K562 (cell line): Measurements from ENCODE around the gene TMEM117. TPM values are rescaled to one million over a fixed set of nuclear protein-coding genes. Genes with fewer than 3 reads are reported as not detected.

Experiments
- ATAC-seq: fragments of 200-7000 bp; cut with Tn5 transposase; 3 replicates; pipeline ENCODE4 v1.9.1; 2020; ENCODE audit warnings: moderate library complexity
- BruUV-seq: library from RNA; stranded (reverse); fragments of 400-500 nt; replicated peaks from 2 replicates; lab custom pipeline; 2021; lab: Mats Ljungman, UMichigan
- CTCF ChIA-PET: fragments of 300-600 bp; formaldehyde crosslinking; extraction: SDS; loops from one replicate; lab custom pipeline; 2021; ENCODE audit warnings: low intra/inter-chr PET ratio; lab: Yijun Ruan, JAX
- POLR2A ChIA-PET: fragments of 300-600, 350-650 bp; sonication (Branson Sonifier 250); formaldehyde crosslinking; extraction: SDS; loops from one replicate; lab custom pipeline; 2021; ENCODE audit warnings: antibody characterized with exemption, inconsistent platforms; lab: Yijun Ruan, JAX
- DNase-seq, 4 experiments: peaks; one replicate each; pipeline versions ENCODE4 v3.0.0 to v3.0.0-alpha.2; 2011 to 2018; ENCODE audit warnings: low spot score in 3 of 4, mixed read lengths in 3 of 4; ENCODE audit errors: extremely low read depth in 1 of 4
- FAIRE-seq: peaks from 2 replicates; lab custom pipeline; 2011; peaks lifted over from hg19 to GRCh38; lab: Jason Lieb, UNC
- H2AFZ ChIP-seq: 2 replicates; pipeline ENCODE4 v1.6.0; 2011; ENCODE audit warnings: low read depth, low read length, control low read depth, inconsistent platforms
- H3K27ac ChIP-seq: fragments of 200-600 bp; 3 replicates; pipeline ENCODE4 v1.8.0; 2011; ENCODE audit warnings: low read depth, mild to moderate bottlenecking, control low read depth, inconsistent platforms, low read length, moderate library complexity, mixed read lengths; ENCODE audit errors: extremely low read depth
- H3K27me3 ChIP-seq, 2 experiments: fragments of 300-600 bp in 1 of 2; 2 replicates in 1 of 2; 3 replicates in 1 of 2; pipeline versions ENCODE4 v1.6.0 to v1.8.0; 2011; ENCODE audit warnings: inconsistent platforms in 2 of 2, low read length in 2 of 2, mild to moderate bottlenecking in 1 of 2, mixed read lengths in 1 of 2, moderate library complexity in 1 of 2; ENCODE audit not compliant: control insufficient read depth in 2 of 2, insufficient read depth in 2 of 2
- H3K36me3 ChIP-seq: fragments of 300-600 bp; 3 replicates; pipeline ENCODE4 v1.8.0; 2011; ENCODE audit warnings: mild to moderate bottlenecking, low read length, inconsistent platforms; ENCODE audit not compliant: control insufficient read depth, insufficient read depth
- H3K4me1 ChIP-seq, 2 experiments: fragments of 200-600 bp in 1 of 2; replicated peaks in 1 of 2; 2 replicates in 1 of 2; 3 replicates in 1 of 2; pipeline versions ENCODE4 v1.5.1 to v1.8.0; 2011; ENCODE audit warnings: inconsistent platforms in 2 of 2, low read length in 2 of 2, mild to moderate bottlenecking in 1 of 2, mixed read lengths in 1 of 2, moderate library complexity in 1 of 2; ENCODE audit not compliant: control insufficient read depth in 2 of 2, insufficient read depth in 2 of 2
- H3K4me2 ChIP-seq: 2 replicates; pipeline ENCODE4 v1.6.1; 2011; ENCODE audit warnings: low read length, control low read depth, inconsistent platforms, mixed read lengths; ENCODE audit not compliant: insufficient read depth
- H3K4me3 ChIP-seq: fragments of 200-600 bp; sonication (generic), shearing (Covaris generic); 2 replicates; pipeline ENCODE4 v1.5.1; 2016; ENCODE audit warnings: control low read depth, inconsistent platforms
- H3K79me2 ChIP-seq: fragments of 200-600 bp; 3 replicates; pipeline ENCODE4 v1.8.0; 2011; ENCODE audit warnings: low read length, inconsistent platforms; ENCODE audit not compliant: control insufficient read depth, insufficient read depth
- H3K9ac ChIP-seq, 2 experiments: 2 replicates each; pipeline versions ENCODE4 v1.6.0 to v1.6.1; 2011; ENCODE audit warnings: low read depth in 2 of 2, low read length in 2 of 2, control low read depth in 1 of 2, inconsistent platforms in 1 of 2, mild to moderate bottlenecking in 1 of 2, mixed read lengths in 1 of 2; ENCODE audit not compliant: insufficient read depth in 1 of 2
- H3K9me1 ChIP-seq: one replicate; pipeline ENCODE4 v1.6.0; 2011; ENCODE audit warnings: inconsistent platforms, mild to moderate bottlenecking, low read length, moderate library complexity; ENCODE audit not compliant: control insufficient read depth, insufficient read depth
- H3K9me3 ChIP-seq: replicated peaks from 2 replicates; pipeline ENCODE4 v1.5.1; 2011; ENCODE audit warnings: low read depth, low read length, inconsistent platforms; ENCODE audit not compliant: control insufficient read depth, insufficient read depth
- H4K20me1 ChIP-seq: replicated peaks from 2 replicates; pipeline ENCODE4 v1.6.1; 2011; ENCODE audit warnings: low read length, inconsistent platforms, mixed read lengths; ENCODE audit not compliant: control insufficient read depth, insufficient read depth
- GTF2B ChIP-seq: IDR thresholded peaks from 2 replicates; pipeline ENCODE4 v1.6.1; 2011; ENCODE audit not compliant: insufficient read length; ENCODE audit errors: extremely low read depth
- NFYB ChIP-seq: IDR thresholded peaks from 2 replicates; pipeline ENCODE4 v1.6.1; 2011; ENCODE audit warnings: mild to moderate bottlenecking, moderate library complexity; ENCODE audit not compliant: insufficient read length; ENCODE audit errors: extremely low read depth
- PTBP1 ChIP-seq: fragments of 200-400 bp; formaldehyde crosslinking; IDR thresholded peaks from 2 replicates; pipeline ENCODE4 v1.6.1; 2017; ENCODE audit warnings: low read depth, low read length
- RBFOX2 ChIP-seq: fragments of 200-400 bp; formaldehyde crosslinking; IDR thresholded peaks from 2 replicates; pipeline ENCODE4 v1.6.1; 2017; ENCODE audit warnings: low read depth, mild to moderate bottlenecking, low read length, moderate library complexity
- SRF ChIP-seq, 2 experiments: fragments of 250-450, 450-650 bp in 1 of 2; sonication (Bioruptor Pico) in 1 of 2; sonication (generic) in 1 of 2; formaldehyde crosslinking; IDR thresholded peaks; 2 replicates each; pipeline versions ENCODE4 v1.5.0 to v1.5.1; 2020 to 2022; ENCODE audit warnings: mild to moderate bottlenecking in 1 of 2, missing genetic modification reagents in 1 of 2
- SRSF9 ChIP-seq: fragments of 200-400 bp; formaldehyde crosslinking; IDR thresholded peaks from 2 replicates; pipeline ENCODE4 v1.6.1; 2017; ENCODE audit warnings: low read depth, low read length, borderline replicate concordance
- ZBTB49 ChIP-seq: sonication (generic); formaldehyde crosslinking; IDR thresholded peaks from 2 replicates; pipeline ENCODE4 v1.8.0; 2022; ENCODE audit warnings: missing genetic modification reagents, mild to moderate bottlenecking, borderline replicate concordance
- ZFP36 ChIP-seq: fragments of 150-350 bp; IDR thresholded peaks from 2 replicates; pipeline ENCODE4 v1.6.1; 2018; ENCODE audit warnings: low read length, low read depth; ENCODE audit not compliant: partially characterized antibody
- ZNF232 ChIP-seq: sonication (generic); formaldehyde crosslinking; IDR thresholded peaks from 2 replicates; pipeline ENCODE4 v1.8.0; 2022; ENCODE audit warnings: mild to moderate bottlenecking, missing genetic modification reagents
- ZNF239 ChIP-seq: fragments of 250-450 bp; sonication (Bioruptor Pico); IDR thresholded peaks from 2 replicates; pipeline ENCODE4 v1.4.0; 2020; ENCODE audit warnings: mild to moderate bottlenecking
- ZNF57 ChIP-seq: fragments of 450-650 bp; formaldehyde crosslinking; IDR thresholded peaks from 2 replicates; pipeline ENCODE4 v1.4.0; 2020; ENCODE audit warnings: mild to moderate bottlenecking, moderate library complexity
- ZNF830 ChIP-seq: fragments of 250-450 bp; sonication (Bioruptor Pico); IDR thresholded peaks from 2 replicates; pipeline ENCODE4 v1.5.0; 2021; ENCODE audit warnings: mild to moderate bottlenecking
- ZSCAN29 ChIP-seq: fragments of 450-650 bp; IDR thresholded peaks from 2 replicates; pipeline ENCODE4 v1.6.1; 2017
- WGBS: fragments of 100-300 bp; shearing (Covaris generic); methylation state at CpG from one replicate; pipeline ENCODE4 v1.1.6; 2016; ENCODE audit warnings: low coverage, mixed read lengths; ENCODE audit not compliant: insufficient coverage; ENCODE audit errors: missing lambda C conversion rate; 5-methylcytosine and 5-hydroxymethylcytosine counted together
- in situ Hi-C: fragments of 300-500 bp; cut with MboI; formaldehyde crosslinking; loops from 4 replicates; pipeline ENCODE4 v1.15.0; 2018; ENCODE audit warnings: inconsistent platforms, mixed read lengths
- intact Hi-C: fragments of 100-400 bp; cut with micrococcal nuclease; formaldehyde crosslinking; loops from 2 replicates; pipeline ENCODE4 v1.14.2; 2022
- polyA plus RNA-seq, 8 experiments: library from polyadenylated mRNA; depleted of rRNA in 4 of 8; stranded (reverse) in 5 of 8; unstranded in 3 of 8; fragments of >200 nt; fragmentation: Nextera tagmentation in 2 of 8; fragmentation: Illumina TruSeq in 1 of 8; extraction: Ambion mirVana in 2 of 8; extraction: Trizol in 1 of 8; gene quantifications; 2 replicates each; pipeline versions ENCODE4 v1.2.1 to v1.2.3, GENCODE V29; 2011 to 2014; ENCODE audit warnings: inconsistent platforms in 1 of 8, missing spikeins in 1 of 8
- total RNA-seq, 7 experiments: library from RNA; depleted of rRNA in 6 of 7; stranded (reverse); fragments of >200 nt in 6 of 7; fragmentation: Illumina TruSeq in 2 of 7; extraction: Trizol in 2 of 7; gene quantifications; 2 replicates each; pipeline versions ENCODE4 v1.2.1 to v1.2.3, GENCODE V29; 2011 to 2021; ENCODE audit warnings: low replicate concordance in 1 of 7
- TF ChIP-seq, protein P1 (sequence below): fragments of 450-650 bp; IDR thresholded peaks from 2 replicates; pipeline ENCODE4 v1.7.0; 2016; ENCODE audit warnings: borderline replicate concordance
- TF ChIP-seq, protein P2 (sequence below), 3 experiments: fragments of 200-800 bp in 1 of 3; fragments of 250-450 bp in 1 of 3; fragments of 450-650 bp in 1 of 3; sonication (Bioruptor Pico) in 1 of 3; sonication (Bioruptor generic) in 1 of 3; formaldehyde crosslinking in 1 of 3; IDR thresholded peaks; 2 replicates each; pipeline versions ENCODE4 v1.6.1 to v1.8.0; 2016 to 2022; ENCODE audit warnings: mild to moderate bottlenecking in 2 of 3, missing genetic modification characterization in 2 of 3, missing compliant biosample characterization in 1 of 3, moderate library complexity in 1 of 3

Gene TMEM117
- total and polyA plus RNA-seq, 9 of the 15 experiments (the other 6 are each of a cell fraction or from before 2014, with no cell fraction given), result 0.31 to 2.8 (median 1.0) TPM

DNA sequence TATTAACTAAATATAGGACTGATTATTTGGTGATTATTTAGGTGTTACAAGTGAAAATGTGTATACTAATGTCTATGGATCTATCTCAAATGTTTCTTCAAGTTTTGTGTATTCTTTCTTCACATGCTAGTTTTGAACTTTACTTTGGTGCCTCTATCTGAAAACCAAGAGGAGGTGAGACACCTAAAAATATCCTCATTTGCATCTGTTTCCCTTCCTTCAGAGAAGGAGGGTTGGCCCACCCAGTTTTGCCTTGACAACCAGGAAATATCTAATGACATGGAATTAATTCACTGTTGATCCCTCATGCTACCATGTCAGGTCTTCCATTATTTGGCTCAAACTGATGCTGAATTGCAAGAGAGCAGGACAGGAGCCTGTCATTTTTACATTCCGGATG, 539.8 kb downstream of the TMEM117 start:
- intact Hi-C loops (no loop called here), in situ Hi-C loops (no loop called here)
- FAIRE-seq, result no peak
- H3K9me3 ChIP-seq, result no peaks in the 10 kb centered on the region
- POLR2A ChIA-PET, result no interaction called here
- no peak overlapping the region for H3K27ac ChIP-seq
- H3K36me3 ChIP-seq, result no peaks in the 10 kb centered on the region
- no peaks in the 10 kb centered on the region for H4K20me1 ChIP-seq
- DNase-seq, result no peak
- no peak for ATAC-seq
- no peaks in the 10 kb centered on the region for H3K79me2 ChIP-seq
- 0% methylated on average over 1 of the region's 1 CpG for WGBS
- BruUV-seq, result no TSS peak
- H3K9me1 ChIP-seq, result no peaks in the 10 kb centered on the region
- no peak overlapping the region for H3K4me2 ChIP-seq
- no peak overlapping the region for H3K4me3 ChIP-seq
- H3K9ac ChIP-seq, result no peak overlapping the region
- H2AFZ ChIP-seq, result no peak overlapping the region
- CTCF ChIA-PET, result no interaction called here
- H3K27me3 ChIP-seq, result no peaks in the 10 kb centered on the region
- H3K4me1 ChIP-seq, result no peaks in the 10 kb centered on the region
- TF ChIP-seq ZNF232 (CRISPR knock-in tag) (no peak), GTF2B (no peak), PTBP1 (no peak), SRF (CRISPR knock-in tag; IDR thresholded peaks at IDR 0.05) (no peak), RBFOX2 (no peak), ZBTB49 (CRISPR knock-in tag) (no peak), ZFP36 (no peak), ZNF57 (no peak), ZNF830 (CRISPR knock-in tag) (no peak), ZSCAN29 (no peak), NFYB (no peak), SRSF9 (no peak), ZNF239 (CRISPR knock-in tag) (no peak)
- TF ChIP-seq, protein P1, sequence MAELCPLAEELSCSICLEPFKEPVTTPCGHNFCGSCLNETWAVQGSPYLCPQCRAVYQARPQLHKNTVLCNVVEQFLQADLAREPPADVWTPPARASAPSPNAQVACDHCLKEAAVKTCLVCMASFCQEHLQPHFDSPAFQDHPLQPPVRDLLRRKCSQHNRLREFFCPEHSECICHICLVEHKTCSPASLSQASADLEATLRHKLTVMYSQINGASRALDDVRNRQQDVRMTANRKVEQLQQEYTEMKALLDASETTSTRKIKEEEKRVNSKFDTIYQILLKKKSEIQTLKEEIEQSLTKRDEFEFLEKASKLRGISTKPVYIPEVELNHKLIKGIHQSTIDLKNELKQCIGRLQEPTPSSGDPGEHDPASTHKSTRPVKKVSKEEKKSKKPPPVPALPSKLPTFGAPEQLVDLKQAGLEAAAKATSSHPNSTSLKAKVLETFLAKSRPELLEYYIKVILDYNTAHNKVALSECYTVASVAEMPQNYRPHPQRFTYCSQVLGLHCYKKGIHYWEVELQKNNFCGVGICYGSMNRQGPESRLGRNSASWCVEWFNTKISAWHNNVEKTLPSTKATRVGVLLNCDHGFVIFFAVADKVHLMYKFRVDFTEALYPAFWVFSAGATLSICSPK, result no peak
- TF ChIP-seq, protein P2, sequence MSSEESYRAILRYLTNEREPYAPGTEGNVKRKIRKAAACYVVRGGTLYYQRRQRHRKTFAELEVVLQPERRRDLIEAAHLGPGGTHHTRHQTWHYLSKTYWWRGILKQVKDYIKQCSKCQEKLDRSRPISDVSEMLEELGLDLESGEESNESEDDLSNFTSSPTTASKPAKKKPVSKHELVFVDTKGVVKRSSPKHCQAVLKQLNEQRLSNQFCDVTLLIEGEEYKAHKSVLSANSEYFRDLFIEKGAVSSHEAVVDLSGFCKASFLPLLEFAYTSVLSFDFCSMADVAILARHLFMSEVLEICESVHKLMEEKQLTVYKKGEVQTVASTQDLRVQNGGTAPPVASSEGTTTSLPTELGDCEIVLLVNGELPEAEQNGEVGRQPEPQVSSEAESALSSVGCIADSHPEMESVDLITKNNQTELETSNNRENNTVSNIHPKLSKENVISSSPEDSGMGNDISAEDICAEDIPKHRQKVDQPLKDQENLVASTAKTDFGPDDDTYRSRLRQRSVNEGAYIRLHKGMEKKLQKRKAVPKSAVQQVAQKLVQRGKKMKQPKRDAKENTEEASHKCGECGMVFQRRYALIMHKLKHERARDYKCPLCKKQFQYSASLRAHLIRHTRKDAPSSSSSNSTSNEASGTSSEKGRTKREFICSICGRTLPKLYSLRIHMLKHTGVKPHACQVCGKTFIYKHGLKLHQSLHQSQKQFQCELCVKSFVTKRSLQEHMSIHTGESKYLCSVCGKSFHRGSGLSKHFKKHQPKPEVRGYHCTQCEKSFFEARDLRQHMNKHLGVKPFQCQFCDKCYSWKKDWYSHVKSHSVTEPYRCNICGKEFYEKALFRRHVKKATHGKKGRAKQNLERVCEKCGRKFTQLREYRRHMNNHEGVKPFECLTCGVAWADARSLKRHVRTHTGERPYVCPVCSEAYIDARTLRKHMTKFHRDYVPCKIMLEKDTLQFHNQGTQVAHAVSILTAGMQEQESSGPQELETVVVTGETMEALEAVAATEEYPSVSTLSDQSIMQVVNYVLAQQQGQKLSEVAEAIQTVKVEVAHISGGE (CRISPR knock-in tag; IDR thresholded peaks at IDR 0.05), result no peak
